ENCODE results near the gene STXBP6. TPM values are rescaled to one million over a fixed set of nuclear protein-coding genes. Genes with fewer than 3 reads are reported as not detected.

STXBP6 gene
- total RNA-seq, 4 donors from 2014 or later = 34.9 to 62.1 (median 45.5) TPM

- Histone ChIP-seq H3K4me1 (peaks cover 4% of the 10 kb centered on the region), H3K27ac (no peak overlapping the region), H3K36me3 (no peaks in the 10 kb centered on the region), H3K4me3 (no peak overlapping the region), H3K27me3 (no peaks in the 10 kb centered on the region), H3K9me3 (no peaks in the 10 kb centered on the region)
- no peak for DNase-seq (ENCODE audit: low spot score in 2 of 2)
- no peak for TF ChIP-seq CTCF (IDR thresholded peaks at IDR 0.05)
- TF ChIP-seq EP300 (IDR thresholded peaks at IDR 0.05) = no peak
Observed at GRCh38 chr14:24993631-24994030, 56.3 kb downstream of the STXBP6 start.

GRCh38 chr14:24992624-24993360 lies 57.2 kb downstream of the STXBP6 start:
- Histone ChIP-seq H3K4me3 (no peak overlapping the region), H3K36me3 (no peaks in the 10 kb centered on the region), H3K27me3 (no peaks in the 10 kb centered on the region), H3K4me1 (peaks cover 4% of the 10 kb centered on the region), H3K27ac (no peak overlapping the region), H3K9me3 (no peaks in the 10 kb centered on the region)
- WGBS = 97% methylated on average over 5 of the region's 5 CpGs
- no peak for TF ChIP-seq EP300 (IDR thresholded peaks at IDR 0.05)
- no peak for TF ChIP-seq POLR2A (IDR thresholded peaks at IDR 0.05)
- no peak for TF ChIP-seq CTCF (IDR thresholded peaks at IDR 0.05)
- TF ChIP-seq POLR2AphosphoS5 (IDR thresholded peaks at IDR 0.05) = no peak
- DNase-seq (ENCODE audit: low spot score in 2 of 2) = no peak

GRCh38 chr14:24991821-24992220 lies 58.1 kb downstream of the STXBP6 start:
- WGBS = 68% methylated on average over 6 of the region's 6 CpGs
- H3K4me3 ChIP-seq = no peak overlapping the region
- peaks cover 4% of the 10 kb centered on the region for H3K4me1 ChIP-seq
- H3K27ac ChIP-seq = no peak overlapping the region
- no peaks in the 10 kb centered on the region for H3K27me3 ChIP-seq
- no peak for DNase-seq (ENCODE audit: low spot score in 2 of 2)
- H3K9me3 ChIP-seq = no peaks in the 10 kb centered on the region
- no peaks in the 10 kb centered on the region for H3K36me3 ChIP-seq
- TF ChIP-seq POLR2A (IDR thresholded peaks at IDR 0.05) (no peak), POLR2AphosphoS5 (IDR thresholded peaks at IDR 0.05) (no peak), CTCF (IDR thresholded peaks at IDR 0.05) (no peak), EP300 (IDR thresholded peaks at IDR 0.05) (no peak)

- Histone ChIP-seq H3K4me1 (peaks cover 4% of the 10 kb centered on the region), H3K27ac (no peak overlapping the region)
- WGBS = 92% methylated on average over 1 of the region's 1 CpG
Observed at GRCh38 chr14:24991288-24991687, 58.7 kb downstream of the STXBP6 start.

GRCh38 chr14:24990773-24991172 lies 59.2 kb downstream of the STXBP6 start:
- no peak for TF ChIP-seq CTCF (IDR thresholded peaks at IDR 0.05)
- TF ChIP-seq POLR2A (IDR thresholded peaks at IDR 0.05) = no peak
- no peak for TF ChIP-seq POLR2AphosphoS5 (IDR thresholded peaks at IDR 0.05)
- no peak for TF ChIP-seq EP300 (IDR thresholded peaks at IDR 0.05)
- peaks cover 6% of the 10 kb centered on the region for H3K4me1 ChIP-seq
- no peak for DNase-seq (ENCODE audit: low spot score in 2 of 2)
- H3K9me3 ChIP-seq = no peaks in the 10 kb centered on the region
- no peak overlapping the region for H3K27ac ChIP-seq
- no peaks in the 10 kb centered on the region for H3K36me3 ChIP-seq
- no peaks in the 10 kb centered on the region for H3K27me3 ChIP-seq
- no peak overlapping the region for H3K4me3 ChIP-seq

More at GRCh38 chr14:24991288-24991687, 58.7 kb downstream of the STXBP6 start:
- no peaks in the 10 kb centered on the region for H3K9me3 ChIP-seq
- no peak overlapping the region for H3K4me3 ChIP-seq
- TF ChIP-seq POLR2A (IDR thresholded peaks at IDR 0.05) = no peak
- TF ChIP-seq CTCF (IDR thresholded peaks at IDR 0.05) = no peak
- no peak for TF ChIP-seq POLR2AphosphoS5 (IDR thresholded peaks at IDR 0.05)
- TF ChIP-seq EP300 (IDR thresholded peaks at IDR 0.05) = no peak
- no peaks in the 10 kb centered on the region for H3K36me3 ChIP-seq
- no peaks in the 10 kb centered on the region for H3K27me3 ChIP-seq
- DNase-seq (ENCODE audit: low spot score in 2 of 2) = no peak

Data from suprapubic skin (tissue), 4 donors.